Stimulated activated memory B cell treated with anti-CD40 and anti-IgM and Interleukin-4, amounts not matched to agents 10 μg/mL and 1 μg/mL and 100 μg/mL, for 72 hours (primary cell): ENCODE results near the gene SFTA2.

Source experiments
- ATAC-seq: fragments of 150-1000 bp; cut with Tn5 transposase; 2 replicates; pipeline ENCODE4 v1.10.0; 2021
- H3K27ac Mint-ChIP-seq: one replicate; pipeline ENCODE4 v1.8.0; 2022; ENCODE audit warnings: mild to moderate bottlenecking, mixed read lengths
- H3K27me3 Mint-ChIP-seq: one replicate; pipeline ENCODE4 v1.8.0; 2022; ENCODE audit warnings: mixed read lengths
- H3K36me3 Mint-ChIP-seq: one replicate; pipeline ENCODE4 v1.8.0; 2022; ENCODE audit warnings: mixed read lengths
- H3K4me1 Mint-ChIP-seq: one replicate; pipeline ENCODE4 v1.8.0; 2022; ENCODE audit warnings: mixed read lengths
- H3K4me3 Mint-ChIP-seq: one replicate; pipeline ENCODE4 v1.8.0; 2022; ENCODE audit warnings: mild to moderate bottlenecking, moderate library complexity, mixed read lengths
- H3K9me3 Mint-ChIP-seq: one replicate; pipeline ENCODE4 v1.8.0; 2022; ENCODE audit warnings: mixed read lengths

Gene SFTA2

GRCh38 chr6:30891816-30892538 lies 40.0 kb downstream of the SFTA2 start:
- Mint-ChIP-seq H3K4me3 (no peak overlapping the region), H3K9me3 (no peaks in the 10 kb centered on the region), H3K4me1 (peaks cover 19% of the 10 kb centered on the region), H3K27ac (no peak overlapping the region), H3K36me3 (peaks cover 59% of the 10 kb centered on the region), H3K27me3 (no peaks in the 10 kb centered on the region)
- no peak for ATAC-seq

GRCh38 chr6:30891450-30891723 lies 40.6 kb downstream of the SFTA2 start:
- Mint-ChIP-seq H3K9me3 (no peaks in the 10 kb centered on the region), H3K4me3 (no peak overlapping the region), H3K4me1 (peaks cover 25% of the 10 kb centered on the region), H3K36me3 (peaks cover 56% of the 10 kb centered on the region), H3K27me3 (no peaks in the 10 kb centered on the region), H3K27ac (no peak overlapping the region)
- ATAC-seq, result no peak

GRCh38 chr6:30890646-30891449 lies 41.1 kb downstream of the SFTA2 start:
- Mint-ChIP-seq H3K9me3 (no peaks in the 10 kb centered on the region), H3K27ac (no peak overlapping the region), H3K27me3 (no peaks in the 10 kb centered on the region), H3K4me1 (peaks cover 30% of the 10 kb centered on the region), H3K4me3 (no peak overlapping the region), H3K36me3 (peaks cover 52% of the 10 kb centered on the region)
- no peak for ATAC-seq

- Mint-ChIP-seq H3K27ac (no peak overlapping the region), H3K36me3 (peaks cover 44% of the 10 kb centered on the region), H3K9me3 (no peaks in the 10 kb centered on the region), H3K4me3 (no peak overlapping the region), H3K27me3 (no peaks in the 10 kb centered on the region), H3K4me1 (peaks cover 38% of the 10 kb centered on the region)
- no peak for ATAC-seq
Observed at GRCh38 chr6:30889921-30890645, 41.9 kb downstream of the SFTA2 start.

- no peak for ATAC-seq
- H3K4me3 Mint-ChIP-seq, result no peak overlapping the region
Observed at GRCh38 chr6:30889496-30889885, 42.5 kb downstream of the SFTA2 start.

GRCh38 chr6:30888816-30889495 lies 43.0 kb downstream of the SFTA2 start:
- peaks cover 40% of the 10 kb centered on the region for H3K4me1 Mint-ChIP-seq
- no peak overlapping the region for H3K27ac Mint-ChIP-seq
- H3K27me3 Mint-ChIP-seq, result no peaks in the 10 kb centered on the region
- no peak for ATAC-seq
- H3K36me3 Mint-ChIP-seq, result peaks cover 33% of the 10 kb centered on the region
- H3K4me3 Mint-ChIP-seq, result no peak overlapping the region
- H3K9me3 Mint-ChIP-seq, result no peaks in the 10 kb centered on the region

More at GRCh38 chr6:30889496-30889885, 42.5 kb downstream of the SFTA2 start:
- Mint-ChIP-seq H3K9me3 (no peaks in the 10 kb centered on the region), H3K36me3 (peaks cover 39% of the 10 kb centered on the region), H3K27me3 (no peaks in the 10 kb centered on the region), H3K4me1 (peaks cover 40% of the 10 kb centered on the region), H3K27ac (no peak overlapping the region)

GRCh38 chr6:30887901-30888815 lies 43.8 kb downstream of the SFTA2 start:
- H3K4me1 Mint-ChIP-seq, result peaks cover 48% of the 10 kb centered on the region
- no peaks in the 10 kb centered on the region for H3K27me3 Mint-ChIP-seq
- no peaks in the 10 kb centered on the region for H3K9me3 Mint-ChIP-seq
- no peak overlapping the region for H3K27ac Mint-ChIP-seq
- no peak overlapping the region for H3K4me3 Mint-ChIP-seq
- peaks cover 30% of the 10 kb centered on the region for H3K36me3 Mint-ChIP-seq
- ATAC-seq, result no peak

GRCh38 chr6:30886897-30887255 lies 45.1 kb downstream of the SFTA2 start:
- peaks cover 20% of the 10 kb centered on the region for H3K36me3 Mint-ChIP-seq
- no peak for ATAC-seq
- no peaks in the 10 kb centered on the region for H3K27me3 Mint-ChIP-seq
- no peaks in the 10 kb centered on the region for H3K9me3 Mint-ChIP-seq
- H3K27ac Mint-ChIP-seq, result no peak overlapping the region
- no peak overlapping the region for H3K4me3 Mint-ChIP-seq
- H3K4me1 Mint-ChIP-seq, result peaks cover 60% of the 10 kb centered on the region

GRCh38 chr6:30885999-30886896 lies 45.7 kb downstream of the SFTA2 start:
- Mint-ChIP-seq H3K4me1 (peaks cover 67% of the 10 kb centered on the region), H3K27me3 (no peaks in the 10 kb centered on the region), H3K36me3 (peaks cover 20% of the 10 kb centered on the region), H3K4me3 (peak overlapping the region; percentile 78), H3K9me3 (no peaks in the 10 kb centered on the region), H3K27ac (peak overlapping the region; percentile 69)
- ATAC-seq, result no peak

GRCh38 chr6:30885481-30885998 lies 46.4 kb downstream of the SFTA2 start:
- Mint-ChIP-seq H3K36me3 (peaks cover 20% of the 10 kb centered on the region), H3K27me3 (no peaks in the 10 kb centered on the region), H3K9me3 (no peaks in the 10 kb centered on the region), H3K4me3 (peak overlapping the region; percentile 78), H3K27ac (peak overlapping the region; percentile 69), H3K4me1 (peaks cover 67% of the 10 kb centered on the region)
- ATAC-seq, result no peak

GRCh38 chr6:30884521-30885480 lies 47.2 kb downstream of the SFTA2 start:
- no peaks in the 10 kb centered on the region for H3K27me3 Mint-ChIP-seq
- H3K4me1 Mint-ChIP-seq, result peaks cover 63% of the 10 kb centered on the region
- H3K9me3 Mint-ChIP-seq, result no peaks in the 10 kb centered on the region
- H3K4me3 Mint-ChIP-seq, result peak overlapping the region; percentile 78
- peaks cover 13% of the 10 kb centered on the region for H3K36me3 Mint-ChIP-seq
- peak overlapping the region; percentile 69 for H3K27ac Mint-ChIP-seq
- peak; percentile 69 for ATAC-seq

GRCh38 chr6:30883685-30884520 lies 48.1 kb downstream of the SFTA2 start, which contains the start of gene DDR1:
DDR1 (plus strand) TSS chr6:30884519; CDS start chr6:30888730, 4,211 bp downstream.
- Mint-ChIP-seq H3K27ac (peak within 1 kb of the TSS; percentile 87), H3K27me3 (no peaks in the 10 kb centered on the region), H3K4me1 (peaks cover 67% of the 10 kb centered on the region), H3K36me3 (peaks cover 8% of the 10 kb centered on the region), H3K9me3 (no peaks in the 10 kb centered on the region), H3K4me3 (peak within 1 kb of the TSS; percentile 78)
- ATAC-seq, result peak; percentile 73
